GM18867 (cell line): ENCODE measurements around the gene CAMK2B.

Source experiments
- ATAC-seq: cut with Tn5 transposase; IDR thresholded peaks from one replicate; pipeline ENCODE4 v1.9.1; 2021; ENCODE audit warnings: mild to moderate bottlenecking, moderate library complexity; ENCODE audit not compliant: unreplicated experiment

CAMK2B gene

DNA sequence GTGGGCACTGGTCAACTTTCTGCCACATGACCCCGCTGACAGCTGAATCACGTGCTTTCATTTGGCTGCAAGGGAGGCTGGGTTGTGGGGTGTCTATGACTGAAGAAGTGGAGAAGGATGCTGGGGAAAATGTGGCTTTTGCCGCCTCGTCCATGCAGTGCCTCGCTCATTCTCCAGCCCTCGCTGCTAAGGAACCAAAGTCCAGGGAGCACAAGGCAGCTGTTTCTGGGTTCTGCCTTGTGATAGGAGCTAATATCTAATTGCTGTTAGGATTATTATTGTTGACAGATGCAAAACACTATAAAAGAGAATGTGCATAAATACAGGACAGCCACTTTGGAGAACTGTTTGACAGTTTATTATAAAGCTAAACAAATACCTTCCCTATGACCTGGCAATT lies 4.9 kb upstream of the CAMK2B start:
- ATAC-seq = no peak

DNA sequence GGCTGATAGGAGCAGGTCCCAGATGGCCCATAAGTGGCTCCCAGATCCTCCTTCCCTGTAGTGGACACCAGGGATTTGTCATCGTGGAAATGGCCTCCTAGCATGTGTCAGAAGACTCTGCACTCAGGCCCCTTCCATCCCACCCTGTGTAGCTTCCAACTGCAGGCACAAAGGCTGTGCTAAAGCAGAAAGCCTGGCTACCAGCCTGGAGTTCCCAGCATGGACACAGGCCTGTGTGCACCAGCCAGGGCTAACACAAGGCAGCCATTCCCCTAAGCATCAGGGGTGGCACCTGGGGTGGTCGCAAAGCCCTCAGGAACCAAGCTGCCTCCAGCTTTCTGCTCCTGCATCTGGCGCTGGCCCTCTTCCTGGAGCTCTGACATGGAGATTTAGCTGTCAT lies 4.5 kb upstream of the CAMK2B start:
- no peak for ATAC-seq

DNA sequence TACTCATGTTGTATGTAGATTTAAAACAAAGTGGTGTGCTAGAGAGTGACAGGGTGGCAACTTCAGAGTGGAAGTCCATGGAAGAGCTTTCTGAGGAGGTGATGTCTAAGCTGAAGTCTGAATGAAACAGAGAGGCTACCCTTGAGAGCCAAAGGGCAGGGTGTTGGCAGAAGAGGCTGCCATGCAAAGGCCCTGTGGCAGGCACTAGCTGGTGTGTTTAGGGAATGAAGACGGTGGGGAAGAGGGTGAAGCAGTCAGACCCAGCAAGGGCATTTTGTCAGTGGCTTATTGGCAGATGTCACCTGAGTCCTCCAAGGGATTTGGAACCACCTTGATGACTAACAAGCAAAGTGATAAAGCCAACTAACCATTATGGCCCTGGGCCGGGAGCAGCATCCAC lies 3.7 kb upstream of the CAMK2B start:
- no peak for ATAC-seq

DNA sequence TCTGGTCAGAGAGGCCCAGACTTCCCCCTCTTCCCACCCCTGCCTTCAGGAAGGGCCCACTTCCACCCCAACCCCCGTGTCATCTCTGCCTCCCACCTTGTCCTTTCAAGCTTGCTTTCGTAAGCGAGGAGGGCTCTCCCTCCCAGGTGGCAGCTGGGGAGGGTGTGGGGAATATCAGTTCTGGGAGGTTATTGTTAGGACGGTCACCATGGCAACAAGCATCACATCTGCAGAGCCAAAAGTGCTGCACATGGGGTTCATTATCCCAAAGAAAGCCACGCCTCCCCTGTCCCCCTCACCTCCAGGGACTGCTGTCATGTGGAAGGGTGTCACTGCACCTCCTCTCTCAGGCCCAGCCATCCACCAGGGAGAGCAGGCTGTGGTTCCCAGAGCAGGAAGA lies 2.6 kb upstream of the CAMK2B start:
- no peak for ATAC-seq

DNA sequence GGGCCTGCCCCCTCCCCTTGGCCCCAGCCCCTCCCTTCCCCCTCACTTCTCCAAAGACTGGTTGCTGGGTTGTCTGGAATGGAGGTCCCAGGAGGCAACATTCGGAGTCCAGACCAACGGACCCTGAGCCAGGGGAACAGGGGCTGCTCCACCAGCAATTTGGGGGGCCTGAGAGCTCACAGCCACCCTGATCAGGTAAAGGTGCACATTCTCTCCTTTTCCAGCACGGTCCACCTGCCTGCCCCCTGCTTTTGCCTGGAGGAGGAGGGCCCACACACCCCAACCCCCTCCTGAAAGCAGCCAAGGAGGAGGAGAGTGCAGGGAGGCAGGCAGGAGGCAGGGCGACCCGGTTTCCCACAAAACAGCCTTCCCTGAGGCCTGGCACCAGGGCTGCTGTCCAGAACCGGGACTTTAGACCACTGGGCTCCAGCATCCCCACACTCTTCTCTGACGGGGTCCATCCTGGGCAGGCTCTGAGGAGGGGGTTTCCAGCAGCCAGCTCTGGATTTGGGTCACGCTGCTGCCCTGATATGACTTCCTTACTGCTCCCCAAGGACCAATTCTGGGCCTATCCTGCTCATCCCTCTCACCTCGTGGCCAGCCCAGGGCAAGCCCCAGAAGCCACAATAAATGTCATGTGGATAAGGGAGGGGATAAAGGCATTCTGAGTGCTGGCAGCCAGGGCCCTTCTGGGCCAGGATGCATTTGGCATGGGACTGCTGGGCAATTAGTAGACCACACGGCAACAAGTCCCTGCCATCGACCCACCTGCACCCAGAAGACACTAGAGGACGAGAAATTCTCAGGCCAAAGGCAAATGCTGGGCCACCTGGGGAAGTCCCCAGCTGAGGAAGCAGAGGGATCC lies 1.1 kb upstream of the CAMK2B start:
- ATAC-seq = no peak

DNA sequence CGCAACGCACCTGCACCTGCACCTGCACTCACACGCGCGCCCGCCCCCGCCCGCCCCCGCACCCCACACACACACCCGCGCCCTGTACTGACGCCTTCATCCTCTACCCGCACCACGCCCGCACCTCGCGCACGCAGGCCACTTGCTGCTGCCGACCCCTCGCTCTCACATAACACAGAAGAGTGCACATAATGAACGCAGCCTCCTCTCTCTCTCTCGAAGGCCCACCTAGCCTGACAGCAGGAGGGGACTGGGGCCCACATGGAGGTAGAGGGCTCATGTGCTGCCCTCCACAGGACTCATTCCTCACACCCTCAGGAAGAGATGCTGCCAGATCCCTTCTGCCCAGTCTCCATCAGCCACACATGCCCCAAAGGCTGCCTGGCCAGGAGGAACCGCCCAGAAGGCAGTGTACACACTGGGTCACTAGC lies 432 bp upstream of the CAMK2B start:
- no peak for ATAC-seq

DNA sequence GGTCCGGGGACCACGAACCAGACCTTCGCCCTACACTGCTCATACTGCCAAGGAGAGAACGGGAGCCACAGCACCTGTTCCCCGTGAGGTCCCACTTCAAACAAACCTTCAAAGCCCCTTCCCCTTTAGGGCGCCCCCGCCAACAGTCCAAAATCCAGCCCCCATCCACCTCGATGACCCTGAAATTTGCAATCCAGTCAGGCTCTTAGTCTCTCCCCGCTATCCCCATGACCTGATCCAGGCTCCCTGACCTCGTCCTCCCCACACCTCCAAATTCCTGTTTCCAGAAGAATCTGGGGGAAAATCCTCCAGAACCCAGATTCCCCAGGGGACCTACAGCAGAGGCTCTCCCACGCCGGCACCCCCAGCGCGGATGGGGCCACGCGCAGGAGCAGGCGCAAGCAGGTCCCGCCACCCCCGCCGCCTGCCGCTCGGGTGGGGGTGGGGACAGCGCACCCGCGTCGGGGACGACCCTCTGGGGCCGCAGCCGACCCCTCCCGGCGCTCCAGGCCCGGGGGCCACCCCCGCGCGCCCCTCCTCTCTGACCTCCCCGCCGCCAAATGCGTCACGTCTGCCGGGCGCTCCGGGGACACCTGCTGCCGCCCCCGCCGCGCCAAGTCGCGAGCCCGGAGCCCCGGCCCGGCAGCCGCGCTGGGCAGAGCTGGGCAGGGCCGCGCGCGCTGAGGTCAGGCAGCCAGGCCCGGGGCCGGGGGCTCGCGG lies 753 bp downstream of the CAMK2B start:
- no peak for ATAC-seq

DNA sequence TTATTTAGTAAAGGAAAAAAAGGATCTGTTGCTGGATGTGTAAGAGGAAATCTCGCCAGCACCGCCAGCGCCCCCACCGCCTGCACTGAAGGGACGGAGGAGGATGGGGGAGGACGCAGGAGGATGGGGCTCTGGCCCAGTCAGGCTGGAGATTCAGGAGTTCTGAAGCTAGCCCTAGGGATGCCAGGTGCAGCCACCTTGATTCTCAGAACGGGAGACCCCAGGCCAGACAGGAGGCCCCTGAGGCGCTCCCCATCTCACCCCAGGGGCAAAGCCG lies 1.3 kb downstream of the CAMK2B start:
- ATAC-seq = no peak

DNA sequence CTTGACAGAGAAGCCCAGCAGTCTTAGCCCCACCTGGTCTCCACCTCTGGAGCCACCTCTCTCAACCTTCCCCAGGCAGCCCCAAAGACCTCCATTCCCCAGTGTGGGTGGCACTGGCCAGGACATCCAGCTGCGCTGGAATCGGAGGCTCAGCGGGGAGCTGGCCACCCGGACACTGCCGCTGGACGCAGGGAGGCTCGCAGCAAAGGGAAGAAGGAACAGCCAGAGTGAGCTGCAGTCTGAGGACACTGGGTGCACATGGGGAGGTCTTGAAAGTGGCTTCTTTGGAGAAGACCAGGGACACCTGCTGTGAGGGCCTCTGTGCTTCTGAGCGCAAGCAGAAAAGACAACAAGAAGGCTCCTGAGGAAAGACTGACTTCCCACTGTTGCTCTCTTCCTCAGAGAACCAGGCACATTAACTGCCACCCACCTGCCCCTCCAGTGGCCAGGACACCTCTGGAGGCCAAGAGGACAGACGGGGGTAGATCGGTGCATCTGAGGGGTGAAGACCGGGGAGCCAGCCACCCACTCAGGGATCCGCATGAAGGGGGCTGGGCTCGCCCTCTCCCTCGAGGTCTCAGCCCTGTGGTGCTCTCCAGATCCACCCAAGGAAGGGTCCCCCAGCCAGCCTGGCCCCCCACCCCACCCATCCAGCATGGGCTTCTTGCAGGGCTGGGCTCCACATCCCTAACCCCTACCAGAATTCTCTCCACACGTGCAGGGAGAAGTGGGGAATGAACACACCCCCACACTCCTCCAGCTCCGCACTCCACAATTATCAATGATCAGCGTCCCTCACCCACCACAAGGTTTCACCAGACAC lies 1.8 kb downstream of the CAMK2B start:
- no peak for ATAC-seq

DNA sequence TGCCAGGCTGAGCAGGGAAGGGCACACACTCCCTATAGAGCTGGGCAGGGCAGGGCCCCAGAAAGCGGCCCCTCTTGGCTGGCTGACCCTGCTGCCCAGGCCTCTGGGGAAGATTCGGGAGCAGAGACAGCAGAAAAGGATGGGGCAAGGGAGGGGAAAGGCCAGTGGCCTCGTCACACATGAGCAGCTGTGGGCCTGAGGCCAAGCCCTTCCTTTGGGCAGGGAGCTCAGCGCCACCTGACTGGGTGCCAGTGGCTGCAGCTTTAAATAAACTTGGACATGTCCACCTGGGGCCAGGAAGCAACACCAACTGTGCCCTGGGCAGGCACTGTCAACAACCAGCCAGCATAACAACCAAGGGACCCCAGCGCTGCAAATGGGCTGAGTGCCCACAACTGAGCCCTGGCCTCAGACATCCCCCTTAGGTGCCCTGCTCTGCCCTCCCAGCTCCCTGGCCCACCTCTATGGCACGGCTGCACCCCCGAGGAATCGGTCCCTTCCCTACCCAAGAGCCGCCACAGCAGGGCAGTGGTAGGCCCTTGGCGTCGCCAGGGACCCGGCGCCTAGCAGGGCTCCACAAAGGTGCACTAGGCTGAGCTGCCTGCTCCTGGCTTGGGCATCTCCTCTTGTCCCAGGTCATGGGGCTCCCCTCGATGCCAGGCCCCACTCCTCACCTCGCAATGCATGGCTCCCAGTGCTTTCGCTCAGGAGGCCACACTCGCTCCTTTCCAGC lies 2.6 kb downstream of the CAMK2B start:
- no peak for ATAC-seq

DNA sequence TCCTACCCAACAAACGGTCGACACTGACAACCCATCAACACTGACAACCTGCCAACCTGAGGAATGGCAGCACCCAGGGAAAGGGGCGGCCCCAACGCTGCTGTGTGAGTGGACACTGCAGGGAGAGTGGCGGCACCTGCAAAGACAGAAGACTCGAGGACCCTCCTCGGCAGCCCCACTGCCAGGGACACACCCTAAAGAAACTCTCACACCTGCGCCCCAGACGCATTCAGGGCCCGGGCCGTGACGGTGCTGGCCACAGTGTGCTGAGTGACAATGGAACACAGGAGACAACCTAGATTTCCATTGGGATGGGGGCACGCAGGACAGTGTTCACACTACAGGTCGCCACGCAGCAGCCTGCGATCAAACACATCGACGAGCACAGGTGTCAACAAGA lies 3.6 kb downstream of the CAMK2B start:
- ATAC-seq = no peak

DNA sequence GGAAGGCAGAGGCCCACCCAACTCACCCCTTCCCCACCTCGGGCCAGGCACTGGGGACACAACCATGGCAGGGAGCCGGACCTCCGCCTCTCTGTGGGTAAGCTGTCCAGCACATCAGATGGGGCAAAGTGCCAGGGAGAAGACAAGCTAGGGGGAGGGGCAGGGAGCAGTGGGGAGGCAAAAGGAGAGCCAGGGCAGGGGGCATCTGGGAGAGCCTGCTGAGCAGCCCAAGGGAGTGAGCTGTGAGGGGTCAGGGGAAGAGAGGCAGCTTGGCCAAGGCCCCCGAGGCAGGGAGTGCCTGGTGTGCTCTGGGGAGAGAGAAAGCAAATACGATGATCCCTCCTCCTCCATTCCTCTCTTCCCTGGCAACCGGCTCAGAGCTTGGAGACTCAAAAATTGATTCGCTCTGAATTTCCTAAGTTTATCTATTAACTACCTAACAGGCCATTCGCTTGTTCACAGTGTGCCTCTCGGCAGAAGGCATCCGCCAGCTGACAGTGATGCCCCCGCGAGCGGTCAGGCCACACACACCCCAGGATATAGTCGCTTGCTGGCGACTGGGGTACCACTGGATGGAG lies 4.5 kb downstream of the CAMK2B start:
- no peak for ATAC-seq

DNA sequence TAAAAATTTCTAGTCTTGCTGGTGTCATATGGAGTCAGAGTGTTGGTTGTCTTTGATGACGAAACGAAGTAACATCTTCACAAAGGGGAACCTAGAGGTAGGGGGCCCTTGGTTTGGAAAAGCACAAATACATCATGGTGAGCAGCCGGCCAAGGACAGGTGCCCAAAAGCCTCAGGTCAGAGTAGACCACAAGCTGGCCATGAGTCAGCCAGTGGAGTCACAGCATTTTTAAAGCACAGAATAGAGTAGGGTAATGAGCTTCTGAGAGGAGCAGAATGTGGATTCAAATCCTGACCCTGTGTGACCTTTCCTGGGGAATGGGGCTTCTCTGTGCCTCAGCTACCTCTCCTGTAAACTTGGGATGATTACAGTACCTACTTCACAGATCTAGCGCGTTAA lies 5.3 kb downstream of the CAMK2B start:
- no peak for ATAC-seq

DNA sequence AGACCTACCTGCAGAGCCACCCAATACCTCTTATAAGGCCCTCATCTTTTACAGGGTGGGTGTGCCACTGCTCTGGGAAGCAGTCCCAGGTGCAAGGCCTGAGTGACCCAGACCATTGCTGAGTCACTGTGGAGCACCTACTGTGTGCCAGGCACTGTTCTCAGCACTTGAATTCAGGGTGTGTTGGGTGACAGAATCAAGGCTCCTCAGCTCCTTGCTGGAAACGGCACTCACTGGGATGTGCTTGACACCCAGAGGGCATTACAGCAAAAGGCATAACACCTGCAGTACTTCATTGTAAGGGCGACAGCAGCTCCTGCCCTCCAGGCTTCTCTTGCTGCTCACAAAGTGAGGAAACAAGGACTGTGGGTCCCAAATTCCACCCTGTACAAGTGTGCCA lies 7.1 kb downstream of the CAMK2B start:
- no peak for ATAC-seq

DNA sequence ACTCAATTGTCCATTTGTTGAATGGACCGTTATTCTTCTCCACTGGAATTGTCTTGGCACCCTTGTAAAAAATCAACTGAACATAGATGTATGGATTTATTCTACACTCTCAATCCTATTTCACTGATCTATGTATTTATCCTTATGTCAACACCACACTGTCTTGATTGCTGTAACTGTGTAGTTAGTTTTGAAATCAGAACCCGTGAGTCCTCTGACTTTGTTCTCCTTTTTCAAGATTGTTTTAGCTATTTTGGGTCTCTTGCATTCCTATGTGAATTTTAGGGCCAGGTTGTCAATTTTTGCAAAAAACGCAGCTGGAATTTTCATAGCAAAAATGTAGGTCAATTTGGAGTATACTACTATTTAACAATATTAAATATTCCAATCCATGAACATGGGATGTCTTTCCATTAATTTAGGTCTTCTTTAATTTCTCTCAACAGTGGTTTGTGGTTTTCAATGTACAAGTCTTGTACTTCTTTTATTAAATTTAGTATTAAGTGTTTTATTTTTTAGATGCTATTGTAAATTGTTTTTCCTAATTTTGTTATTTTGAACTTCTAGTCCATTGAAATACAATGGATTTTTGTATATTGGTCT lies 10.0 kb downstream of the CAMK2B start:
- ATAC-seq = no peak

DNA sequence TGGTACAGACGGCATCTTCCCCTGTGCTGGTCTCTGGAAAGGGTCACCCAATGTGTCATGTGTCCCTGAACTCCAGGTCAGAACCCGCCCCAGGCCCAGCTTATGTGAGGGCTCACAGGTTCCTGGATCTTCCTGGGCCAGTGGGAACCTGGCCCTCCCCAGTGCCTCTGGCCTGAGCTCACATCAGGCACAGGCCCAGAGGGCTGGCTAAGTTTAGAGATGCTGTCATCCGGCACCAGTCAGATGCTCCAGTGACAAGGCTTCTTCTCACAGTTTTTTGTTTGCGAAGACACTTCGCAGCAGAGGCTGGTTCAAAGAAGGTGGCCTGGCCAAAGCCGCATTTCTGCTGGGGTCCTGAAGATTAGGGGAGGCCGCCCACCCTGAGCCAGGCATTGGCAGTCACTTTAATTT lies 11.8 kb downstream of the CAMK2B start:
- ATAC-seq = no peak

DNA sequence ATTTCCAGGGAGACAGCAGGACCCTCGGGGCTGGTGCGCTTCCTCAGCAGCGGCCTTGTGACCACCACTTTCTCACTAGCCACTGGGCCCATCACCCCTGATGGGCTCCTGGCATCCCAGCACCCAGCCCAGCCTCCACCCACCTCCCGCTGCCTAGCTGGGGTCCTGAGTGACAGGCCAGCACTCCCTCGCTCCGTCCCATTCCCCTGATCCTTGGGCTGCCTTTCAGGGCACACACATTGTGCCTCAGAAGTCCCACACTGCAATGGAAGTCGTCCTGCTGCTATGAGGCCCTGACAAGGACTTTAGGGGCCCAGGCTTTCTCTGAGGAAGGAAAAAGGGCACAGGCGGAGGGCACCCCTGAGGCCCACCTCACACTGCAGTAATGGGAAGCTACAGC lies 12.4 kb downstream of the CAMK2B start:
- ATAC-seq = no peak

DNA sequence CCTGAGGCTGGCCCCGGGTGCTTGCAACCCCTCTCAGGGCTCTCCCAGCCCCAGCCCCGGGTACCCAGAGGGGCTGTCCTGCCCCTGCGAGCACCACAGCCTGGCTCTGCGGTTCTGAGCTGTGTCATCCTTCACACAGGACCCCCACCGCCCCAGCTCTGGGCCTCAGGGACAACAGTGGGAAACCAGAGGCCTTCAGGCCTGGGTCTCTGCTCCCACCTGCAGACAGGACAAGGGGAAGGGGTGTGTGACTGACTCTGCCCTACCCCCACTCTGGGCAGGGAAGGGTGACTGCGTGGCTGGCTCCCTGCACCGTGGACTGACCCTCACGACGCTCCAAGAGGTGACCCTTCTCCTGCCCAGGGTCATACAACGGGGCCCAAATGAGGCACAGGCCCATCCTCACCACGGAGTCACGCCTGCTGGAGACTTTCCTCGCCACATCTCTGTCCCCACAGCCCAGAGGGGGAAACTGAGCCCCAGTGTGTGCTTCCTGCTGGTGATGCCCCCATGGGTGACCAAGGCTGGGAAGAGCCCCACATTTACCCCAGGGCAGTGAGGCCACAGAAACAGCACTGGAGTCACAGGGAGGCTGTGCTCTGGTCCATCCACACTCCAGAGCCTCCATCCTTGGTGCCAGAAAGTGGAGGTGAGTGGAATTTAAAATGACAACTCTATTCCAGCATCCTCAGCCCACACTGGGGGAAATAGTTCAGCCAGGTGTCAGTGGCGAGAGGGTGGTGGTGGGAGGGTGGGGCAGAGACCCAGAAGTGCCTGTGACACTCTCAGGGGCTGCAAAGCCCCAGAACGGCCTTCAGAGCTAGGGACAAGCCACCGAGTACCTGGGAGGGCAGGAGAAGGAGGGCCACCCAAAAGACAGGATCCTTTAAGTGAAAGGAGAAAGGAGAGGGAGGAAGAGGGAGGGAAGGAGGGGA lies 13.6 kb downstream of the CAMK2B start:
- ATAC-seq = no peak

DNA sequence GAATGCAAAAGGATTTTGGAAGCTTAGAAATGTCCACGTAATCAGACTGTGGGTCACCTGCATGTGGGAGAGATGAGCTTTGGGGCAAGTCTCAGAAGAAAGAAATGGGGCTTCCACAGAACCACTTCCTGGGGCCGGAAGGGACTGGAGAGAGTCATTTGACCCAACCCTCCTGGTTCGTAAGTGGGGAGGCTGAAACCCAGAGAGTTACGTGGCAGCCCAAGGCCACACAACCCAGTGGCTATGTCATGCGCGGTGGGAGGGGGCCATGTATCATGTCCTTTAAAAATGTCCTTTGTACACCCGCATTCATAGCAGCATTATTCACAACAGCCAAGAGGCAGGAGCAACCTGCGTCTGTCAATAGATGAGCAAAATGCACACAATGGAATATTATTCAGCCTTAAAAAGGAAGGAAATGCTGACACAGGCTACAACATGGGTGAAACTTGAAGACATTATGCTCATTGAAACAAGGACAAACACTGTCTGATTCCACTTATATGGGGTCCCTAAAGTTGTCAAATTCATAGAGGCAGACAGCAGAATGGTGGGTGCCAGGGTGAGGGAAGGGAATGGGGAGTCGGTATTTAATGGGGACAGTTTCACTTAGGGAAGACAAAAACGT lies 15.1 kb downstream of the CAMK2B start:
- no peak for ATAC-seq
